WTC11 (cell line): ENCODE results near the gene IGF2BP1.

Experiments used
- CTCF ChIP-seq: fragments of 200-600 bp; IDR thresholded peaks from 2 replicates; pipeline ENCODE4 v1.8.0; 2022; ENCODE audit warnings: antibody characterized with exemption
- NFATC4 ChIP-seq: fragments of 250-450 bp; sonication (Bioruptor Pico); IDR thresholded peaks from 2 replicates; pipeline ENCODE4 v1.9.0; 2021; ENCODE audit warnings: mild to moderate bottlenecking
- TEAD4 ChIP-seq: sonication (generic); formaldehyde crosslinking; IDR thresholded peaks from 2 replicates; pipeline ENCODE4 v1.8.0; 2022; ENCODE audit warnings: mild to moderate bottlenecking, missing genetic modification reagents

GRCh38 chr17:49021768-49022103, 24.6 kb downstream of the IGF2BP1 start:
- TF ChIP-seq CTCF, result no peak
- TF ChIP-seq TEAD4 (CRISPR knock-in tag), result no peak
- TF ChIP-seq NFATC4 (CRISPR knock-in tag), result no peak
